Activated CD4-positive, alpha-beta T cell treated with anti-CD3 and anti-CD28 coated beads, Interleukin-2, amount 50 U/mL, for 48 hours (primary cell): Measurements from ENCODE around the gene PZP.
"Not testable (repeated sequence)": the region's sequence is repeated elsewhere in the genome, so short reads cannot be mapped to it uniquely, and the experiment has no call there.

Source experiments
- DNase-seq, 2 experiments: peaks; one replicate each; pipeline ENCODE4 v3.0.0-alpha.2; 2020

Gene PZP

DNA sequence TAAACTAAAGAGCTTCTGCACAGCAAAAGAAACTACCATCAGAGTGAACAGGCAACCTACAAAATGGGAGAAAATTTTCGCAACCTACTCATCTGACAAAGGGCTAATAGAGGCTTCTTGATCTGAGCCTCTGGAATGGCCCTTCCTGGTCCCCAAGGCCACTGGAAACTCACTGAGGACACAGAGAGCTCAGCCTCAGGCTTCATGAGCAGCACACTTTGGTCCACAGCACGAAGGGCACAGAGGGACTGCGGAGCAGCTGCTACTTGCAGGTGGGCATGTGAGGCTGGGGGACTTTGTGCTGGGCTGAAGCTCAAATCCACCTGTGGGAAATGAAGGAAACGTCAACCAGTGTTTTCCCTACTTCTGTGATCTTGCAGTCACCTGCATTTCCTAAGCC is 27.4 kb downstream of the PZP start:
- DNase-seq, result no peak

DNA sequence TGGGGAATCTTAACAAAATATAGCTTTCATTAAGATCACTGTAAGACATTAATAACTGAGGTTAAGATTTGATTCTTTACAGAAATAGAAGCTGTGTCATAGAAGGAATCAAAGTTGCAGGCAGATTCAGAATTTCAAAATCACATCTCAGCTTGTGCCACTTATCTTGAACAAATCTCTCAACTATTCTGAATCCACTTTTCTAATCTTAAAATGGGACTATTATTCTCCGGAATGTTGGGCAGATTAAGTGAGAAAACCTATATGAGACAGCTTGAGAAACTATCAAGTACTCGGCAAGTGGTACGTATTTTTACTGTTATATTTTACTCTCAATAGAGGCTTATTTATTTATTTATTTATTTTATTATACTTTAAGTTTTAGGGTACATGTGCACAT is 28.4 kb downstream of the PZP start:
- DNase-seq, result no peak

DNA sequence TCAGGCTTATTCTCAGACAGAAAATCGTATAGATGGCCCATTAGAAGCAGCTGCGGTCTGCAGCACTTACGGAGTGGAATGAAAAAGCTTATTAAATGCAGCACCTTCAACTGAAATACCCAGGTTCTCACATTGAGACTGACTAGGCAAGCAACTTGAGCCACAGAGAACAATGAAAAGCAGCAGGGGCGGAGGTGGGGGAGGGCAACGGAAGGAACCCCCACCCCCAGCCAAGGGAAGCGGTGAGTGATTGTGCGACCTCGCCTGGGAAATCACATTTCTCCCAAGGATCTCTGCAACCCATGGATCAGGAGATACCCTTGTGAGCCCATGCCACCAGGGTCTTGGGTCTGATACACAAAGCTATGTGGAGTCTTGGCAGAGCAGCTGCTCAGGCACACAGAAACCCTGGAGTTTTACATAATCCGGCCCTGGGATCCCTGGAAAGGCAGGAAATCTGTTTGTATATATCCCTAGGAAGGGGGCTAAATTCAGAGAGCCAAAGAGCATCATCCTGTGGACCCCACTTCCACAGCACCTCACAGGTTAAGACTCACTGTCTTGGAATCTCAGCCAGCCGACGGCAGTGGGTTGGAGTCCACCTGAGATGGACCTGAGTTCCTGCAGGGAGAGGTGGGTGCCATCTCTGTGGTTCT is 38.1 kb downstream of the PZP start:
- DNase-seq, result no peak

DNA sequence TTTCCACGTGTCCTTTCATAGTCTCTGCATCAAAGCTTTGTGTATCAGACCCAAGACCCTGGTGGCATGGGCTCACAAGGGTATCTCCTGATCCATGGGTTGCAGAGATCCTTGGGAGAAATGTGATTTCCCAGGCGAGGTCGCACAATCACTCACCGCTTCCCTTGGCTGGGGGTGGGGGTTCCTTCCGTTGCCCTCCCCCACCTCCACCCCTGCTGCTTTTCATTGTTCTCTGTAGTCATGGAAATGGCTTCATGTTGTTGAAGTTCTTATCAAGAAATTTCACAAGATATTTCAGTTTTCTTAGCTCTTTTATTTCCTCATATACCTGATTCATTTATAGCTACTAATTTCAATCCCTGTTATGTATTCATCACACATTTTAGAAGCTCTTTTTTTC is 40.9 kb downstream of the PZP start:
- not testable (repeated sequence) for DNase-seq

DNA sequence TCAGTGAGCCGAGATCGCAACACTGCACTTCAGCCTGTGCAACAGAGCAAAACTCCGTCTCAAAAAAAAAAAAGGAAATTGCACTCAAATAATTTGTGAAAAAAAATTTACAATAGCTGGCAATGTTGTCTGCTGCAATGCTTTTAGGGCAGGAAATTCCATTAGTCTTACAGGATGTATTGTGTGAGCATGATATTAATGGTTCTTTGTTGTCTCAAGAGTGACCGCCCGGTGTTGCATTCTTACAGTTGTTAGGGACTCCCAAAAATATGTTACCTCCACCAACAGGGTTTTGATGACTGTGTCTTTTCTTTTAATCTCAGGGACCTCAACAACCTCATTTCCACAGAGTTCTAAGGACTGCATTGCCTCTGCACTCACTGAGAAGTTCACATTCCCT is 44.8 kb downstream of the PZP start:
- DNase-seq, result no peak

DNA sequence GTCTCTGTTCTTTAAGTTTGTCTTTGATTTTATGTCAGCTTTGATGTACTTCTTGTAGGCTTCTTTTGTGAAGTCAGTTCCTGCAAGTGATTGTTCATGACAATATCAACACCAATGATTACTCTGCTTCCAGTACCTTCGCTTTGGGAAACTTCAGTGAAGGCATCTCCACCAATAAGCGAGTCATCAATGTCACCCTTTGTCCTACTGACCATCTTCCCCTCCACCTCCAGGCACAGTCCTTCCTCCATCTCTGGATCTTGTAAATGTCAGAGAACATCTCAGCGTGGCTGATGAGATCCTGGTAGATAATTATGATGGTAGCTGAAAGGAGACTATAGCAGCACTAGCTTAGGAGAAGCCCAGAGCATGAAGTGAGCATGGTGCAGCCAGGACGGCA is 52.1 kb downstream of the PZP start:
- no peak for DNase-seq

DNA sequence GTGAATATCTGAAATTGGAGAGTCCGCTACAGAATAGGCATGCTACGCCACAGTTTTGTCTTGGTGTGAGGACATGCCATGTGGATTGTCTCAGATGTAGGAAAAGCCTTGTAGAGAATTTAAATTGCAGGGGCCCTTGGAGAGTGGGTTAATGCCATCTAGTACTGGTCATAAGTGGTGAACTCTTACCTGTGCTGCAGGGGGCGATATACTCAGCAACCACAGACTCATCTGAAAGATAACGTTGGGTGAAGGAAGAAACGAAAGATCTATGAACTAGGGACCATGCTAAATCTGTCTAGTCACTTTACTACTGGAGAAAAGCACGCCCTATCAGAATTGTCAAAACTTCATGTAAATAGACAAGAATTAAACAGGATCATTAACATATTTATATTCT is 58.8 kb downstream of the PZP start:
- DNase-seq, result no peak

DNA sequence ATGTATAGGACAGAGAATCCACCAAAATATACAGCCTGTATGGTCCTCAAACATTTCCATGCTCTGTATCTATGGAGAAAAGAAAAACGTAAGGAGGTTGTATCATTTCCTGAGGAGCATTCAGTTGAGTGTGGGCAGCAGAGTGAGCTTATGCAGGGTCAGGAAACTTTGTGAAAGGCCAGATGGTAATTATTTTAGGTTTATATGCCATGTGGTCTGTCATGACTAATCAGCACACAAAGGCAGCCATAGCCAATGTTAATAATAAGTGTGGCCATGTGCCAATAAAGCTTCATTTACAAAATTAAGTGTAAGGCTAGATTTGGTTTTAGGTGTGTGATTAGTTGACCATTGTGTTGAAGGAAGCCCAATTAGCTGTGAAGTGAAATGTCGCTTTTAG is 59.3 kb downstream of the PZP start:
- no peak for DNase-seq

DNA sequence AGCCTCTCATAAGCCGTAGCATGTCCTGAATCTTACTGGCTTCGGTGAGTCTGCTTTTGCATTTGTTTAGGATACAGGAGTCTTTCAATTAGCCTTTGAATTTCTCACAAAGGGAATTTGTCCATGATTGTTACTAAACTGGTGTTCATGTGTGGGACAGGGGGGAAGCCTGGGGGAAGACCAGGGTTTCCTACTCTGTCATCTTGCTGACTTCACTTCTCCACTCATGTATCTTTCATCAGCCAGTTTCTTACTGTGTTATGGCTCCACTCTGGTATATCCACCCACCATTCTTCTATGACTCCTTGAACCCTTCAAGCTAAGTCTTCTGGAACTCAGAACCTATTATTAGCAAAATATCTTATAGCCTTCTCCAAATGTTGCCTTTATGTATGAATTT is 60.7 kb downstream of the PZP start:
- no peak for DNase-seq

DNA sequence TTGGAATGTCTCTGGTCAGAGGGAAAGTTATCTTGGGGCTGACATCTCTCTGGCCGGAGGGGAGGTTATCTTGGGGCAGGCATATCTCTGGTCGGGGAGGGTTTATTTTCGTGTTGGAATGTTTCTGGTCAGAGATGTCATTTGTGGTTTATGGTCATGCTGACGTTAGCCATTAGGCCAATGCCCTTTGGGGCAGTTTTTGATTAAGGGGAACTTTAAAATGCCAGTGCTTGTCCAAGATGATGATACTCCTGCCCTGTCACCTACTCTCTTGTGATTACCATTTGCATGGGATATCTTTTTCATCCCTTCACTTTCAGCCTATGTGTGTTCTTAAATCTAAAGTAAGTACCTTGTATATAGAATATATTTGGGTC is 63.5 kb downstream of the PZP start:
- no peak for DNase-seq

DNA sequence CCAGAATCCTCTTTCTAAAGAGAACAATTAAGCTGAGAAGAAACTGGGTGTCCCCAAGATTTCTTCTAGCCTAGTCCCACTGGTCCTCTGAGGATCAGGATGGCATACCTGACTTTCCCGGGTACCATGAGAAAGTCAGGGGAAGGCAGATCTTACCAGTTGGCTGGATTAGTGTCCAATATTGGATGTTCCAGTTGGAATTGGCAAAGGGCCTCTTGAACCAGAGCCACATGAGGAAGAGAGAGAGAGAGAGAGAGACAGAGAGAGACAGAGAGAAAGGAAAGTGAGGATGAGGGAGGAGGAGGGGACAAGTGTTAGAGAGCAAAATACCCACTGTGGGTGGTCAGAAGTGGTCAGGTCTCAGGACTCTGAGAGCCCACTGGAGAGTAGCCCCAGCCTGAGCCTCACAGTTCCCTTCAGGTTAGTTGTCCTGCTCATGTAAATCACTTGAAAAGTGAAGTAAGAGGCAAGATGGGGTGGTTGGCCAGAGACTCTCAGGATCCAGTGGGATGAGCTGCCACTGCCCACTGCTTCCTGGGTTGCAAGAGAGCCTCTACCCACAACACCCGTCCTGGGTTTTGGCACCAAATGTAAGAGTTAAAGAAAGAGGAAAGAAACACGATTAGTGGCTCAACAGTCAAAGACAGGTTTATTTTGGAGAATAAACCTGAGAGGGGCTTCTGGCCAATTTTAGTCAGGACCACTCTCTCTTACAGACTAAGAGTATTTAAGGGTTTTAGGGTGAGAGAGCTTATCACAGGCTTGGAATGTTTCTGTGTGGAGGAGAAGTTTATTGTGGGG is 64.1 kb downstream of the PZP start:
- DNase-seq, result no peak

DNA sequence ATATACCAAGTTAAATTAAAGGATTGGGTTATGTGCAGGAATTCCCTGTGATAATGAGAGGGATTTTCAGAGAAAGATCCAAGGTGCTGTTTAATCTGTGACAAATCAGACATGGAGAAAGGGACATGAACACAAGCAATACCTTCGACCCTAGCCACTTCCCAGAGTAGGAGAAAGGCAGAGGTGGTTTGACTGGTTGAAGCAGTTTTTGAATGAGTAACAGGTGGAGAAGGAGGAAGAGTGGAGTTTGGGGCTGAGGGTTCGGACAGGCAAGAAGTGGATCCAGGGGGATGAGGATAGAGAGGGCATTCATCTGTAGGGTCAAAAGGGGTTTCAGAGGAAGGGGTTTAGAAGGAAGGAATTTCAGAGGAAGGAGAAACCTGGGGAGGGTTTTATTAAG is 65.1 kb downstream of the PZP start:
- DNase-seq, result no peak

DNA sequence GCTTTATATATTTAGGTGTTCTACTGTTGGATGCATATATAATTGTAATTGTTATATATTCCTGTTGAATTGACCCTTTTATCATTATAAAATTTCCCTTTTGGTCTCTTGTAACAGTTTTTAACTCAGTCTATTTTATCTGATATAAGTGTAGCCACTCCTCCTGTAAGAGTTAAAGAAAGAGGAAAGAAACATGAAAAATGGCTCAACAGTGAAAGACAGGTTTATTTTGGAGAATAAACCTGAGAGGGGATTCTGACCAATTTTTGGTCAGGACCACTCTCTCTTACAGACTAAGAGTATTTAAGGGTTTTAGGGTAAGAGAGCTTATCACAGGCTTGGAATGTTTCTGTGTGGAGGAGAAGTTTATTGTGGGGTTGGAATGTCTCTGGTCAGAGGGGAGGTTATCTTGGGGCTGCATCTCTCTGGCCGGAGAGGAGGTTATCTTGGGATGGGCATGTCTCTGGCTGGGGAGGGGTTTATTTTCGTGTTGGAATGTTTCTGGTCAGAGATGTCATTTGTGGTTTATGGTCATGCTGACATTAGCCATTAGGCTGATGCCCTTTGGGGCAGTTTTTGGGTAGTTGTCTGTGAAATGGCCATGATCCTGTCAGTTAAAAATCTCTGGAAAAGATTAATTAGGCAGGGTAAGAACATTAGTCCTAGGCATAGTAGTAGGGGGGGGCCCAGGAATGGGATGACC is 68.5 kb downstream of the PZP start:
- DNase-seq, result not testable (repeated sequence)

DNA sequence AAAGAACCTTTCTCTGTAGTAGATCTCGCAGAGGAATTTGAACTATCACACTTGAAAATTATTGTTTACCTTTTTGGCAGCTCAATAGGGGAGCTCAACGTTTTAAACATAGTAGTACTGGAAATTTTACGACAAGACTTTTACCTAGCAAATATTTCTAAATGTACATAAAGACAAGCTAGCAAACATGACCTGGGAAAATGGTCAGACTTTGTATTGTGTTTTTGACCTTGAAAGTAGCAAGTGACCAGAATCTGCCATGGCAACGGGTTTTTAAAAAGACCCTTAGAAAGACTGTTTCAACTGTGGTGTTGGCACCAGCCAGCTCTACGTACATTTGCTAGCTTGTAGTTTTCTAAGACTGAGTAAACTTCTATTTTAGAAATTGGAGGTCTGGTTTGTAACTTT is 72.3 kb downstream of the PZP start:
- DNase-seq, result no peak

DNA sequence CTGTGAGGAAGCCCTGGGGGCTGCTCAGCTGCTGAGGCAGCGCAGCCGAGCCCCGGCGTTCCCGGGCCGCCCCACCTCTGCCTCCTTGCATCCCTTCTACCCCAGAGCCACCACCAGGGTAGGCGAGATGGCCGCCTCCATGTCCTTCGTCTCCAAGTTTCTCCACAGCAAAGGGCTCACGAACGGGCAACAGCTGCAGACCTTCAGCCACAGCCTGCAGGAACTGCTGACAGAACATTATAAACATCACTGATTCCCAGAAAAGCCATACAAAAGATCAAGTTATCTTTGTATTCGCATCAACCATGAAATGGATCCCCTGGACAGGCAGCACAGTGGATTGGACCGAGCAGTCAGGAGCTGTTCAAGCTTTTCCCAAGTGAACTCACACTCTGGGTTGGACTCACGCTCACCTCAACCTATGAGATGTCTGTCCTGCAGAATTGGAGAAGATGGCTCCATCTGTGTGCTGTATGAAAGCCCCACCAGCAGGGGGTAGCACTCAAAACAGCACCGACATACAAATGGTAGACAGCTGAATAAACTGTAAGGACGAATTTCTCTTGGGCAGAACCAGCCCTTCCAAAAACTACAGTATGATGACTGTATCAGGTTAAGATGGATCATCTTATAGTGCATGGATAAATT is 73.1 kb downstream of the PZP start:
- peak in 1 of 2 experiments; percentile 28 for DNase-seq

DNA sequence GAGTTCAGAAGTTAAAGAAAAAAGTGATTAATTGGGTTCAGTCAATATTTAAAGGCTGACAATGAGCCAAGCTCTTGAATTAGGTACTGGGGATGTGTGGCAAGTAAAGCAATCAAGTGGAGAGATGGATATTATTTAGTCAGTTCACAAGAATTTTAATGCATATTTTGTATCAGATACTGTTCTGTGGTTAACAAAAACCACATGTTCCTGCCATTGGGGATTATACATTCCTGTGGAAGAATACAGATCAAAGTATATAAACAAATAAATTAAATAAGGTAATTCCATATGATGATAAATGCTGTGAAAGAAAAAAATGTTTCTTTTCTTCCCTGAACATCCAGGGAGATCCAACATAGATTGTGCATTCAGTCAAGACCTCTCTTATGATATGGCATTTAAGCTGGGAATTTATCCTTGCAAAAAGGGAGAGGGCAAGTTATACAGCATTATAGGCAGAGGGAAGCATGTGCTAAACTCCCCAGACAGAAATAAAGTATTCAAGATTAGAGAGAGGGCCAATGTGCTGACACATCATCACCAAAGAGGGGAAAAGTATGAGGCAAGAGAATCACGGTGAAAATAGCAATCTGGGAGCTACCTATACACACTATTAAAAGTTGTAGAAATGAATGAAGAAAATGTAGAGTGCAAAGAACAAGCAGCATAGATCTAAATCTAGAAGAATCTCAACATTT is 74.8 kb downstream of the PZP start:
- DNase-seq, result no peak

DNA sequence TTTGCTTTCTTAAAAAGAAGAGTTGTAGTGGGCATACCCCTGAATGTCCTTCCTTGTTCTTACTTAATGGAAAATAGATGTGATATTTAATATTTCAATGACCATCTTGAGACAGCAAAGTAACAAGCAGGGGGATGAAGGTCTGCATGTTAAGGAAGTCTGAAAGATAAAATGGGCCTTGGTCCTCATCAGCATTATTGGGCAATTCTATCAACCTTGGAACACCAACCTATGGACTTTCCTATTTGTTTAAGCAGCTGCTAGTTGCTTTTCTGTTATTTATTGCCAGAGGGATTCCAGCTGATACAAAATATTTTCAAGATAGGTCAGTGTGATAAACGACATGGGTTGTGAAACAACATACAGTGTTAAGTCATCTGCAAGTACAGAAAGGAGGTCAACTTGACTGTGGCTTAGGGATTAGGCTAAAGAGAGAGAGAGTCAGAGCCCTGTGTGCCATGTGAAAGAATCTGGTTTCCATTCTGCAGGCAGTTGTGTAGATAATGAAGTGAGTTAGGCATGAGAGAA is 76.1 kb downstream of the PZP start:
- no peak for DNase-seq

DNA sequence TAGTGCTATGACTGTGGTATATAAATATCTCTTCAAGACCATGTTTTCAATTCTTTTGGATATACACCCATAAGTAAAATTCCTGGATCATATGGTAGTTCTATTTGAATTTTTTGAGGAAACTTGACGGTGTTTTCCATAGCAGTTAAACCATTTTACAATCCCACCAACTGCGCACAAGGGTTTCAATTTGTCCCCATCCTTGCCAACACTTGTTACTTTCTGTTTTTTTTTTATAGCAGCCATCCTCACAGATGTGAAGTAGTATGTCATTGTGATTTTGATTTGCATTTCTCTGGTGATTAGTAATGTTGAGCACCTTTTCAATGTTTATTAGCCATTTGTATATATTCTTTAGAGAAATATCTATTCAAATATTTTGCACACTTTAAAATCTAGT is 78.0 kb downstream of the PZP start:
- DNase-seq, result no peak

DNA sequence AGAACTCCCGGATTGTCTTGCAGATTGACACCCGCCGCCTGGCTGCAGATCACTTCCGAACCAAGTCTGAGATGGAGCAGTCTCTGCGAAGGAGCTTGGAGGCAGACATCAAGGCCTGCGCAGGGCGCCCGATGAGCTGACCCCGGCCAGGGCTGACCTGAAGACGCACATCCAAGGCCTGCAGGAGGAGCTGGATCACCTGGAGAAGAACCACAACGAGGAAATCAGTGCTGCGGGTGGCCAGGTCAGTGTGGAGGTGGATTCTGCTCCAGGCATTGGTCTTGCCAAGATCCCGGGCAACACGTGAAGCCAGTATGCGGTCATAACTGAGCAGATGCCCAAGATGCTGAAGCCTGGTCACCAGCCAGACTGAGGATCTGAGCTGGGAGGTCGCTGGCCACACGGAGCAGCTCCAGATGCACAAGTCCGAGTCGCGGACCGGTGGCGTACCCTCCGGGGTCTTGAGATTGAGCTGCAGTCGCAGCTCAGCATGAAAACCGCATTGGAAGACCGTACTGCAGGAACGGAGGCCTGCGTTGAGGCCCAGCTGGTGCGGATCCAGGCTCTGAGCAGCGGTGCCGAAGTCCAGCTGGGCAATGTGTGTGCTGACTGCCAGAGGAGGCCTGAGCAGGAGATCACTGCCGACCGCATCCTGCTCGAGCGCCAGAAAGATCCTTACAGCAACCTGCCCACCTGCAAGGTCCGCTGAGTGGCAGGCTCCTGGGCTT is 80.1 kb downstream of the PZP start:
- no peak for DNase-seq

DNA sequence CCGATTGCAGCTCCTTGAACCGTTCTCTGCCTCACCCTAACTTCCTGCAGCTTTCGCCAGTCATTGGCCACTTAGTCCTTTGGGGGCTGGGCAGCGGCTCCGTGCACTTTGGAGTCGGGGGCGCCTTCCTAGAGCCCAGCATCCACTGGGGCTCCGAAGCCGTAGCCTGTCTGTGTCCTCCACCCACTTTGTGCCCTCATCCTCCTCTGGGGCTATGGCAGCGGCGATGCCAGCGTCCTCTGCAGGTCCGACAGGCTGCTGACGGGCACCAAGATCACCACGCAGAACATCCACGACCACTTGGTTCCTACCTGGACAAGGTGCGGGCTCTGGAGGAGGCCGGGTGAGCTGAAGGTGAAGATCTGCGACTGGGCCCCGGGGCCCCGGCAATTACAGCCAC is 80.7 kb downstream of the PZP start:
- DNase-seq, result no peak

DNA sequence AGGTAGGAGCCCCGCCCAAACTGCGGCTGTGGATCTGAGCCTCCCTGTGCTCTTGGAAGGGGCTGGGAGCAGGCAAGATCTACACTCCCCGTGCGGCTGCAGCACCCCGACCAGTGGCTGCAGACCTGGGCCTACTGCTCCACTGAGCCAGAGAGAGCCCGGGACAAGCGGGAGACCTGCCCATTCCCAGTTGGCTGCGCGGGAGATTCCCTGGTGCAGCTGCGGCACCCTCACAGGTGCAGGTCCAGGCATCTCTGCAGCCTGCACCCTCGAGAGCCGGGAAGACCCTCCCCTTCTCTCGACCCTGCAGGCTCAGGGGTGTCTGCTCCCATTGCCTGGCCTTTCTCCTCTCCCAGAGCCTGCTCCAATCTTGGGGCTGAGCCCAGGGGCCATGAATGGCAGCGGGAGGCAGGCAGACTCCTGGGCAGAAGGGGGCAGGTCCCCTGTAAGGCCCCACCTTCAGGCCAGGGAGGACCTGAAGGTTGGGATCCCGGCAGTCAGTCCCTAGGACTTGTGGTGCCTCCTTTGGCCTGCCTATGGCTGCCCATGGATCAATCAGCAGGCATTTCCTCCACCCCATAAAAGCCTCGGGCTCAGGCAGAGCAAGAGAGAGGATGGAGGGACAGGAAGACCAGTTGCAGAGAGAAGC is 83.7 kb downstream of the PZP start:
- no peak for DNase-seq
